Hematopoietic multipotent progenitor cell treated with erythropoietin and hydrocortisone succinate and interleukin-3 and kit ligand, for 6 days (in vitro differentiated cells): ENCODE results near the gene RMDN3.
A peak's percentile ranks its signal among the peaks of the same experiment; 100 is the strongest.

ENCODE experiments used
- DNase-seq: peaks from one replicate; pipeline ENCODE4 v3.0.0-alpha.2; 2015

The RMDN3 gene

DNA sequence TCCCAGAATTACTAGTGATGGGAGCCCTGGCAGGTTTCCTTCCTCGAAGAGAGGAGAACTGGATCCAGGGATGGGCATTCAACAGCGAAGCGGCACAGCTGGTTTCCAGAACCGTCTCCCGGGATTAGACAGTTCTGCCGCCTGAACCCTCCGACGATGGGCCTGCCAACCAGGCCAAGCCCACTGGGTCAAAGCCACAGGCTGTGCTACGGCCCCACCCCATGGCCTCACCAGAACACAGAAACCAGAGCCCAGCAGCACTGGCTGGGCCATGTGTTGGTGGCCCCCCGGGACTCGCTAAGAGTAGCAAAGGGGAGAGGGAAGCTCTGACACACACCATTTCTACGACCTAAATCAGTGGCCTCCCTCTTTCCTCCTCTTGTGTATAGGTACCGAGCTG, 17.0 kb upstream of the RMDN3 start:
- DNase-seq: no peak

DNA sequence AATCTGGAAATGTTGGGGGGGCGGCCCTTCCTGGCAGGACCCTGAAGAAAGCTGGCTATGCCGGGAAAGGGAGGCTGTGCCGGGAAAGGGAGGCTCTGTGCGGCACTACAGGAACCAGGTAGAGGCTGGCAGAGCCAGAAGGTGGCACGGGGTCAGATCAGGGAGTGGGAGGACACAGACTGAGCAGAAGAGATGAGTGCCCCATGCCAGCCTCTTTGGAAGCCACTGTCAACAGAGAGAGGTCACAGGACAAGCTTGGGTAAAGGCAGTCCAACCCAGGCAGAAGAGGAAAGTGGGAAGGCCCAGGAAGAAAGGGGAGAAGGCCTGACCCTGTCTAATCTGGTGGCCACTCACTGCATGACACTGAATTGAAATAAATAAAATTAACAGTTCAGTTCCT, 16.2 kb upstream of the RMDN3 start:
- DNase-seq: no peak

DNA sequence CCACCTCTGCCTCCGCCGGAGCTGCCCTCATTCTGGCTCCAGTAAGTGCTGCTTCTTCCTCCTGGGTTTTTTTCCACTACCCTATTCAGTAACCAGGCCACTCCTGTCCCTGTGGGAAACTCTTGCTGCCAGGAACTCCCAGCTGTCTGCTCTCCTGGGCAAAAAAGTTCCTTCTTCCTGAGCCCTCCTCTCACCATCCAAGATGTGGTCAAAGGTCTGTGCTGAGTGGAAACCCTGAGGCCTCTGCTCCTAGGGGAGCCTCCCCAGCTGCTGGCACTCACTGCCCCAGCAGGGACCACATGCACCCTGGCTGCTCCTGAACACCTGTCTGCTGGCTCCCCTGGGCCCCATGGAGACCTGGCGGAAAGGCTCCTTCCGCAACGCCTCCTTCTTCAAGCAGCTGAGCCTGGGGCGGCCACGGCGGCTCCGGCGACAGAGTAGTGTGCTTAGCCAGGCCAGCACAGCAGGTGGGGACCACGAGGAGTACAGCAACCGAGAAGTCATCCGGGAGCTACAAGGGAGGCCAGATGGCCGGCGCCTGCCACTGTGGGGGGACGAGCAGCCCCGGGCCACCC, 15.2 kb upstream of the RMDN3 start:
- DNase-seq: no peak

DNA sequence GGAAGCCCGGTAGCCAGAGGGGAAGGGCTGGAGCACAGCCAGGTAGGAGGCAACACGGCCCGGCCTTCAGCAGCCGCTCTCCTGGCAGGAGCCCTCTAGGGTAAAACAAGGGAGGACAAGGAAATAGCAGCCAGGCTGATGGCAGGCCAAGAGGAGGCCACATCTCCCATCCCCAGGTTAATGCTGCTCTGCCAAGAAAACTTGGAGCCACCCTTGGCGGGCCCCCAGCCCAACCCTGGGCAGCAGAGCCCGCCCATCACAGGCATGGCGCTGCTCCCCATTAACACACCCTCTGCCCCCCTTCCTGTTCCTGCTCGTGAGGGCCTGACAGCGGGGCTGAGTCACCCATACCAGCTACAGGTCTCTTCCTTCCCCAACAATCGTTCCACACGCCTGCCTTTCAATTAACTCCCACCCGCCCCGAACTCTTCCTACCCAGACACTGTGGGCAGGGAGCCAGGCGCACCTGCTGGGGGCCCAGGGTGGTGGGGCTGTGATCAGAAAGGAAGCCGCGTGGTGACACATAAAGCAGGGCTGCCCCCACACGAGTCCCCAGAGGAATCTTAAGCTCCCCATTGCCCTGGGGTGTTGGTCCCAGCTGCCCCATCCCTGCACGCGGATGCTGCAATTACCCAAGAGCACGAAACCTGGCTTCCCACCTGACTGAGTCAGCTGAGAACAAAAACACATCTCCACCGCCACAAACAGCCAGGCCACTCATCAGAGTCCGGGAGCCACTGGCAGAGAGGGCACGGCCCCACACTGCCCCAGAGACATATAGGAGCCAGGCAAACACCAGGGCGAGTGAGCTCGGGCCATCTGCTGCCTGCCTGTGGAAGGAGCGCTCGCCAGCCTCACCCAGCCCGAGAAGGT, 14.5 kb upstream of the RMDN3 start, which contains the start of gene C15orf62:
TSS of gene C15orf62 (plus strand) at position 707 of the 873 bp plus-strand sequence. CDS start 516 bp downstream, outside the sequence.
- DNase-seq: peak; percentile 80

DNA sequence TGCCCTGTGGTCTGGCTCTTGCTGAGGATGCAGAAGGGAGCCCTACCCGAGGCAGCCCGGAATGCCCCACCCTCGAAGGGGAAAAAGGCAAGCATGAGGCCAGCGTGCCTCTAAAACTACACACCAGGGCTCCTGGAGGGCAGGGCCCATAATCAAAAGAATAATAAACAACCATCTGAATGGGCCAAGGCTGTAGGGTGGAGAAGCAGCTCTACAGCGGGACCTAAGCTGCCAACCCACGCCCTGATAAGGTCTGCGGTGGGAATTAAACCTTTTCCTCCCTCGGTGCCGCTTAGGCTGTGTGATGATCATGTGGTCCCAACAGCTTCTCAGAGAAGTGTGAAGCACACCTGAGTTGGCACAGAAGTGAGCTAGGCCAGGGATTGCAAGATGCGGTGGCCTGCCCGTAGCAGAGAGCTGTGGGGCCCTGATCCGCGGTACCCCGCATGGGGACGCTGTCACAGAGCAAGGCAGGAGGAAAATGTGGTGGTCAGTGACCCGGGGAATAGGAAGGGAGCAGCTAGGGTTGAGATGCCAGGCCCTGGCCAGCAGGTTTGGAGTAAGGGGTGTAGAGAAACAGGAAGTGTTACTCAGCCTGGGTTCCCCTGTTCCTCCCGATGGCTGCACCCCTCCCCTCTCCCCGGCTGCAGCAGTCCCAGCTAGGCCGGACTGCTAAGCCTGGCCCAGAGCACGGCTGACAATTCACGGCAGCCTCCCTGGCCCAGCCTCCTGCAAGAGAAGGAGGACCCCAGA, 13.6 kb upstream of the RMDN3 start:
- peak; percentile 91 for DNase-seq

DNA sequence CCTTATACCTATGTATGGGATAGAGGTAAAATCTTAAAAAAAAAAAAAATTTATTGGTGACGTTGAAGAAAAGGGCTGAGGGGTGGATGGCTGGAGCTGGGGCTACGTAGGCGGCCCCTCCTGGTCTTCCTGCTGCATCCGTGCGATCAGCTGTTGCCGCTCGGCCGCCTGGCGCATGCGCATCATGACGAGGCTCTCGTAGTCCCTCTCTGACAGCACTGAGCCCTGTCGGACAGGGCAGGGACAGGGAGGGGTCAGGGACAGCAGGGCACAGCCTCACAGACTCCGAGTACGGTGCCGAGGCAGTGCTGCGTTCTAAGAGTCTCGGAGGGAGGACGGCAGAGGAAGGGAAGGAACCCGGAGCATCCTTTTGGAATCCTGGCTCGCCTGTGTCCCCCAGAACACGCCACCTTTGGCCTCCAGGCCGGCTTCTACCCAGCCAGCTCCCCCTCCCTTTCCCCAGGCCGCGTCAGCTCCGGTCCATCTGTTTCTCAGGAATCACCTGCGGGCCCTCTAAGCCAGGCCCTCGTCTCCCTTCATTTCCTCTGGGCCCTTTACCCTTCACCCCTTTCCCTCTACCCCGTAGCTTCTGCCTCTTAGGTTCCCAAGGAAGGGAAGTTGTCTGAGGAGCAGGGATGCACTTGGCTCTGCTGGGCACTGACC, 12.9 kb upstream of the RMDN3 start:
- DNase-seq: no peak

DNA sequence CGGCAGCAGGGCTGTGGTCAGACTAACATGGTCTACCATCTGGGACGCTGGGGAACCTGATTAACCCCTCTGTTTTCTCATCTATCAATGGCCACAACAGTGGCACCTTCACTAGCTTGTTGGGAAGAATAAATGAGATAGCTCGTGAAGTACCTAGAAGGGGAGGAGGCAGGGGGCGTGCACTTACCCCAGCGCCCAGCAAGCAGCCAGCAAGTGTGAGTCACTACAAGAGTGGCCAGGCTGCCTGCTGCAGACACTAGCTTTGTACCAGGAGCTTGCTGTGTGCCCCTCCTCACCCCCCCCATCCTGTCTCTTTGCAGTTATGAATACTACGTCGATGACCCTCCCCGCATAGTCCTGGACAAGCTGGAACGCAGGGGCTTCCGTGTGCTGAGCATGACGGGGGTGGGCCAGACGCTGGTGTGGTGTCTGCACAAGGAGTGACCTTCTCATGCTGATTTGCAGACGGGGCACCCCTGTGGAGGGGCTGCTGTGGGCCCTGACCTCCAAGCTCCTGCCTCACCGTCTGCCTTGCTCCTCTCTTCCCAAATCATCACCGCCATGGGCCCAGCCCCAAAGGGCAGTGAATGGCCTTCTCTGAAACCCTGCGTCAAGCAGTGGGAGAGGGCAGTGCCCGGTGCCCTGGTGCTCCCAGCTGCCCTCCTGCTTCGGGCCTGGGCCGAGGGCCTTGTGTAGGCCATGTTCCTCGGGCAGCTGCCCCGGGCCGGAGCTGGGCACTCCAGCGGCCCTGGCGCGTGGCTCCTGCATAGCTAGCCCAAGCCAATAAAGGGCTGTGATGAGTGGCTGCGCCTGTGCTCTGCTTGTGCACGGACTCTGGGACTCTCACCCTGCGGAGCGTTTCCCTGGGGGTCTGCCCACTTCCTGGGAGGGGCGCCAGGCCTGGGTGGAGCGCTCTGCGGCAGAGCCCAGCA, 12.1 kb upstream of the RMDN3 start:
- peak; percentile 89 for DNase-seq

DNA sequence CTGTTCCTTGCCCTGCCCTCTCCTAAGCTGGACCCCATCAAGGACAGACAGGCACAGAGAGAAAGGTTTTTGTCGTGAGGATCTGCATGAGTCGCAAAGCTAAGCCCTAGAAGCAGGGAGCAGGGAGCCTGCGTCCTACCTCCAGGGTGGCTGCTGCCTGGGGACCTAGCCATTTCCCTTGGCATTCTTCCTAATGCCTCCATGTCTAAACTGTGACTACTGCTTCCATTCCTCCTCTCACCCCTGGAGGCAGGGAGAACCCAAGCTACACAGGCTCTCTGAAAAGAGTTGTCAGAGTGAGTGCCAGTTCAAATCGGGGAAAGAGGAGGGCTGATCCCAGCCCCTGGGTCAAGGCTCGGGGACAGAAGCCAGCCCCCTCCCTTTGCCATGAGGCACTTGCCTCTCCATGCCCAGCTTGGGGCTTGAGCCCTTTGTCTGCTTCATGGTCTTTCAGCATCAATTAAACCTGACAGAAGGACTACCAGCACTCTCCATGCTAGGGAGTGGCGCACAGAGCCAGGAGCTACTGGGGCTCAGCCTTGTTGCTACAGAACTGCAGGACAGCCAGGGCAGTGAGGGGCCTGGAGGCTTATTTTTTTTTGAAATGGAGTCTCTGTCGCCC, 11.3 kb upstream of the RMDN3 start:
- DNase-seq: no peak

DNA sequence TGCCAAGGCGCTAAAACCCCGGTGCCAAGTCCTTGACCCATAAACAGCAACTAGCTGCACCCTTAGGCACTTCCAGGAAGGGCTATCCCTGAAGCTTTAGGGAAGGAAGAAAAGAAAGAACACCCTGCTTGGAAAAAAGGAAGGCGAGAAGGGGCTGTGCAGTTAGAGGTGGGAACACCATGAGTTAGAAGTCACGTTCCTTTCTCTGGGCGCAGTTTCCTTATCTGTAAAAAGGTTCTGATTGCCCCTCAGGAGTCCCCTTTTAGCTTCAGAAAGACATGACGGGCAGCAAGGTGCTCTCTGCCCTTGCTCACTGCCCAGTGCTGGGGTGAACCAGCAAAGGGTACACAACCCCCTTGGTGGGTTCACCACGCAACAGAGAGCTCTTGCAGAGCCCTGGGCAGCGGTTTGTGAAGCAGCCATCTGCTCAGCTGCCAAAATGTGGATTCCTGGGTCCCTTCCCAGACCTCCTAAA, 9.6 kb upstream of the RMDN3 start:
- no peak for DNase-seq

DNA sequence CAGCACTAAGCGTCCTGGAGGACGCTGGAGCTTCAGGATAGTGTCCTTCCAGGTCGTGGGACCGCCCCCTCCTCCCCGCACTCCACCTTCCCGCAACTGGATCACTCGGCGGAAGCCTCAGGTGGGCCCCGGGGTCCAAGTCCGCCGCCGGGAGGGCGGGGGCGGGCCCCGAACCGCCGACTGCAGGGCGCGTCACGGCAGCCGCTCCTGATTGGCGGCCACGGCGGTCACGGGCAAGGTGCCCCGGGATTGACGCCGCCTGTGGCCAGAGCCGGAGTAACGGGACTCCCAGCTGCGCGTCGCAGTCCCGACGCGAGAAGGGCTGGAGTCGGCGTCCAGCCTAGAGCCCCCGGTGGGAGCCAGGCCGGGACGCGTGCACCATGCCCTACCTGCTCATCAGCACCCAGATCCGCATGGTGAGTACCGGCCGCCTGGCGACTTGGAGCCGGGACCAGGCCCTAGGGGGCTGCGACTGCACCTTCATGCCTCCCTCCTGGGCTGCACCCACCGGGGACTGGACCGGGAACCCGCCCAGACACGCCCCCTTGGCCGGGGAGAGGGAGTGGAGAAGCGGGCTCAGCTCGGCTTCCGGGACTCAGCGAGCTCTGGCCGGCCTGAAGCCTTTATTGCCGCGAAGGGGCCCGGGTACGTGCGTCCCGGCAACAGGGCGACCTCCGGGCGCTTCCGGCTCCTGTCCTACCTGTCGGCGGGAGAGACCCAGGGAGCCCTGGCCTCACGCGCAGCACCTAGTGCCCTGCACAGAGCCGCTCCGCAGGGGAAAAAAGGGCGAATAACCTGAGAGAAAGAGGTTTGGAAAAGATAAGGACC, 9.0 kb upstream of the RMDN3 start, which contains the start of gene GCHFR:
TSS of gene GCHFR (plus strand) at position 268 of the 828 bp plus-strand sequence. CDS start at position 381, 113 bp downstream.
- peak; percentile 80 for DNase-seq

DNA sequence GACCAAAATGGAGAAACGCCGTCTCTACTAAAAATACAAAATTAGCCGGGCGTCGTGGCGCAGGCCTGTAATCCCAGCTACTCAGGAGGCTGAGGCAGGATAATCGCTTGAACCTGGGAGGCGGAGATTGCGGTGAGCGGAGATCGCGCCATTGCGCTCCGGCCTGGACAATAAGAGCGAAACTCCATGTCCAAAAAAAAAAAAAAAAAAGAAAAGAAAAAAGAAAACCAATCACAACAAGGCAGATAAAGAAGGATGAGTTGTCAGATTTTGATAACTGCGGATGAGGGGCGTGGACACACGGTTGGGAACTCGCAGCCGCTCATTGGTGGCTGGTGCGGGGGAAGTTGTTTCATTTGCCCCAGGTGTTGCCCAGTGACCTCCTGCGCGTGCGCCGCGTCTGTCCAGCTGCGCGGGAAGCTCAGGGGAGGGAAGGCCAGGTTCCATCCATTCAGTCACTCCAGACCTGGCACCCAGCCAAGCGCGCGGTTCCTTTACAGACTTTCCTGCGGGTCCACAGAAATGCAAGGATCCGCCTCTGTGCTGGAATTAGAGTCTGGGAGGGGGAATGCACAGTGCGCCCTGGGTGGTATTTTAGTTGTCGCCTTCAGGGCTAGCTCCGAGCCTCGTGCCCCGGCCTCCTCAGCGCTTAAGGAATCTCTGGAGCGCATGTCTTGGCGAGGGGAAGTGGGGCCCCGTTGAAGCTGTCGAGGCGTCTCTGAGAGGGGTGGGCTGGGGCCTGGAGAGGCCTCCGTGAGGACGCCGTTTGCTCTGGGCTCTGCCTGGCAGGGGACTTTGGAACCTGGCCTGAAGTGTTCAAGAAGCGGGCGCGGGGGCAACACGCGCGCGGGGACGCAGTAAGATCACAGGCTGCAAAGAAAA, 8.1 kb upstream of the RMDN3 start:
- peak; percentile 65 for DNase-seq

DNA sequence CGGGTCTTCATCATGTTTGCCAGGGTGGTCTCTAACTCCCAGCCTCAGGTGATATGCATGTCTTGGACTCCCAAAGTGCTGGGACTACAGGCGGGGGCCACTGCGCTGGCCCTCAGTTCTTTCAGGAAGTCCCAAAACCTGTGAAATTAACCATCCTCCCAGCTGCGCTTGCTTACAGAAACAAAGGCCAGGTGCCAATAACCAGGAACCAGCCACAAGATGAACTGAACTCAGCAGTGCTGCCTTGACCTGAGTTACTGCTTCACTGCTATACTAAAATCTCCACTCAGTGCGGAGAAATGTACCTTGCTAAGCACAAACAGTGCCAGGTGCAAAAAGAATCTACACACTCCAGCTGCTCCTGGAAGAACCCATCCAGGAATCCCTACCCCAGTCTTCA, 4.9 kb upstream of the RMDN3 start:
- DNase-seq: no peak

DNA sequence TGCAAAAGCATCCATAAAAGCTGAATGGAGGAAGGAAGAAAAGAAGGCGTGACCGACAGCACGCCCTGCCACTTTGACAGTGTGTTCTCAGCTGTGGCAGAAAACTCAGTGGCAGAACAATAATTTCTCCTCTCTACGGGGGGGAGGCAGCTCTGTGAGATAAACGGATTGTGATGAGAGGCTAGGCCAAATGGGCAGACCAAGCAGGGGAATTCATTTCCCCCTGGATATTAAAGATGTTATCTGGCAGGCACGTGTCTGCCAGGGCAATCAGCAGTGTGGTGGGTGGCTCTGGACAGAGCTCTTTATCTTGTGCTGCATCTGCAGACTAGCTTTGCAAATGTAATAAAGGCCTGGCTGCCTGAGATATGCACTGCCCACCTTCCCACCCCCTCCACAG, 1.9 kb upstream of the RMDN3 start:
- DNase-seq: peak; percentile 87

DNA sequence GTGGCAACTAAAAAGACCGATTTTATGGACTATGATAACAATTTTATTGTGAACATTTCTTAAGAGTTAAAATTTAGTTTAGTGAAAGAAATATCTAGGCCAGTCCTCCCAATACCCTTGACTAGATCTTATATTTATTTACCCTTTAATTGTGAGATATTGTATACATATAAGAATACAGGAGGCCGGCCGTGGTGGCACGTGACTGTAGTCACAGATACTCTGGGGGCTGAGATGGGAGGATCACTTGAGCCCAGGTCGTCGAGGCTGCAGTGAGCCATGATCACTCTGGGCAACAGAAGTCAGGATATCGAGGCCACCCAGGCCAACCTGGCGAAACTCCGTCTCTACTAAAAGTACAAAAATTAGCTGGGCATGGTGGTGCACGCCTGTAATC, 756 bp upstream of the RMDN3 start:
- DNase-seq: peak; percentile 78

DNA sequence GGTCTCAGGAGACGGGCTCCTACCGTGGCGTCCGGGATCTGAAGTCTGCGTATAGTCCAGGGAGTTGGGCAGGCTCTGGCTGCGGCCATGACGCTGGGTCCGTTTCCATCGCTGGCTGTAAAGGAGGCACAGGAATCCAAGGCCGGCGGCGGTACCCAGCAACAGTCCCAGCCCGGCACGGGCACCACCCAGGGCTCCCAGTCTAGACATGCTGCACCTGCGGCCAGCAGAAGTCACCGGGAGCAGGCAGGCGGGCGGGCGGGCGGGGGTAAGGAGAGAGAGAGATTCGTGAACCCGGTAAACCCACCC, 526 bp downstream of the RMDN3 start:
- peak; percentile 31 for DNase-seq

DNA sequence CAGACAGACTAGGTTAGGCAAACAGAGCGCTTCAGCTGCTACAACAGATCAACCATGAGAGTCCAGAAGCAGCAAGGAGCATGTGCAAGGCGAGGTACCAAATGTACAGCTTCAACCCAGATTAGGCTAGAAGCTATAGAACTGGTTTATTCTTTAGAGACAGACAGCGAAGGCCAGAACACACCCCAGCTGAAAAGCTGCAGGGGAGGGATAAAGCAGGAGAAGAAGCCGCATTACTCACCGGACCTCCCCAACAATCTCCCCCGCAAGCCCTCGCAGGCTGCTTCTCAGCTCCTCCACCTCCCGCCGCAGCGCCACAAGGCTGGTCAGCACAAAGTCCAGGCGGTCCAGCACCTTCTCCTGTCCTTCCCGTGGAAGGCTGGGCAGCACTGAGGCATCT, 3.3 kb downstream of the RMDN3 start:
- DNase-seq: no peak

DNA sequence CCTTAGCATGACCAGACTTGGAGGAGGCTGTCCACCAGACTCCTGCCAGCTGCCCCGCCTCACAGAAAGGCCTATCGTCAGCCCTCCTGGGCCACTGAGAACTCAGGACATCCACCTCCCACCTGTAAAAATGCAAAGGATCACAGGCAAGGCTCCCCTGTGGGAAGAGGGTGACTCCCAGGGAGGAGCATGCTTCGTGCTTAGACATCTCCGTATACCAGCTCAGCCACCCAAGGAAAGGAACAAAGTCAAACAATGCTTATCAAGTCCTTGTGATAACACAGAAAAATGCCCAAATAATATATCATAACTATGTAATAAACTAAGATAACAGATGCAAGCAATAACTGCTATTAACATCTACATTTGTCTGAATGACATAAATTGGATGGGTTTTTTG, 4.2 kb downstream of the RMDN3 start:
- DNase-seq: no peak

DNA sequence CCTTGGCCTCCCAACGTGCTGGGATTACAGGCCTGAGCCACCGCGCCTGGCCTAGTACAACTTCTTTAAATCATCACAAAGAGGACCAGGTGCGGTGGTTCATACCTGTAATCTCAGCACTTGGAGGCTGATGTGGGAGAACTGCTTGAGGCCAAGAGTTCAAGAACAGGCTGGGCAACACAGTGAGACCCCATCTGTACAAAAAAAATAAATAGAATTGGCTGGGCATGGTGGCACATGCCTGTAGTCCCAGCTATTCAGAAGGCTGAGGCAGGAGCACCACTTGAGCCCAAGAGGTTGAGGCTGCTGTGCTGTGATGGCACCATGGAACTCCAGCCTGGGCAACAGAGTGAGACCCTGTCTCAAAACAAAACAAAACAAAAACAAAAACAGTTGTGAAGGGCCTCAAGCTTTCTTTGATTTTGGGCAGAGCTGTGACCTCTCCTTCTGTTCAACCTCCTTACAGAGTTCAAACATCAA, 5.9 kb downstream of the RMDN3 start:
- no peak for DNase-seq
